K562 (cell line): ENCODE measurements around the gene PPP1CC. TPM values are rescaled to one million over a fixed set of nuclear protein-coding genes. Genes with fewer than 3 reads are reported as not detected.

Source experiments
- FOXK1 ChIP-seq: sonication (generic); formaldehyde crosslinking; IDR thresholded peaks from 2 replicates; pipeline ENCODE4 v1.8.0; 2022; ENCODE audit warnings: missing genetic modification reagents, mild to moderate bottlenecking, borderline replicate concordance
- FOXO4 ChIP-seq: fragments of 450-650 bp; formaldehyde crosslinking; IDR thresholded peaks from 2 replicates; pipeline ENCODE4 v1.4.0; 2020; ENCODE audit warnings: mild to moderate bottlenecking, moderate library complexity
- FOXP4 ChIP-seq: sonication (generic); formaldehyde crosslinking; IDR thresholded peaks from 2 replicates; pipeline ENCODE4 v1.8.0; 2022; ENCODE audit warnings: mild to moderate bottlenecking, missing genetic modification reagents, borderline replicate concordance
- L3MBTL2 ChIP-seq: fragments of 450-650 bp; IDR thresholded peaks from 2 replicates; pipeline ENCODE4 v1.6.1; 2016; ENCODE audit warnings: mild to moderate bottlenecking, moderate library complexity
- MYC ChIP-seq, 2 experiments: fragments of 250-450 bp in 1 of 2; sonication (Bioruptor Pico) in 1 of 2; IDR thresholded peaks; 2 replicates each; pipeline versions ENCODE4 v1.5.1 to v1.6.1; 2012 to 2021; ENCODE audit warnings: low read depth in 2 of 2, borderline replicate concordance in 1 of 2, improper control_type of control experiment in 1 of 2, low read length in 1 of 2, mild to moderate bottlenecking in 1 of 2, moderate library complexity in 1 of 2
- TBP ChIP-seq: optimal IDR thresholded peaks from 2 replicates; pipeline ENCODE3; 2011; ENCODE audit warnings: low read depth, low read length, improper control_type of control experiment
- ZNF175 ChIP-seq: fragments of 200-800 bp; sonication (Bioruptor generic); IDR thresholded peaks from 2 replicates; pipeline ENCODE4 v1.6.1; 2016; ENCODE audit warnings: low read depth, mild to moderate bottlenecking, missing genetic modification characterization, missing compliant biosample characterization
- ZNF408 ChIP-seq: fragments of 250-450 bp; sonication (Bioruptor Pico); IDR thresholded peaks from 2 replicates; pipeline ENCODE4 v1.4.0; 2020; ENCODE audit warnings: low read depth, mild to moderate bottlenecking, moderate library complexity
- ZNF668 ChIP-seq: fragments of 250-450 bp; sonication (Bioruptor Pico); IDR thresholded peaks from 2 replicates; pipeline ENCODE4 v1.8.0; 2022; ENCODE audit warnings: mild to moderate bottlenecking, inconsistent platforms
- polyA plus RNA-seq, 8 experiments: library from polyadenylated mRNA; depleted of rRNA in 4 of 8; stranded (reverse) in 5 of 8; unstranded in 3 of 8; fragments of >200 nt; fragmentation: Nextera tagmentation in 2 of 8; fragmentation: Illumina TruSeq in 1 of 8; extraction: Ambion mirVana in 2 of 8; extraction: Trizol in 1 of 8; gene quantifications; 2 replicates each; pipeline versions ENCODE4 v1.2.1 to v1.2.3, GENCODE V29; 2011 to 2014; ENCODE audit warnings: inconsistent platforms in 1 of 8, missing spikeins in 1 of 8
- total RNA-seq, 7 experiments: library from RNA; depleted of rRNA in 6 of 7; stranded (reverse); fragments of >200 nt in 6 of 7; fragmentation: Illumina TruSeq in 2 of 7; extraction: Trizol in 2 of 7; gene quantifications; 2 replicates each; pipeline versions ENCODE4 v1.2.1 to v1.2.3, GENCODE V29; 2011 to 2021; ENCODE audit warnings: low replicate concordance in 1 of 7

PPP1CC gene
- total and polyA plus RNA-seq, 9 of the 15 experiments (the other 6 are each of a cell fraction or from before 2014, with no cell fraction given), result 67.4 to 286 (median 195) TPM

GRCh38 chr12:110785240-110785639 is 42.5 kb upstream of the PPP1CC start (continued):
- TF ChIP-seq FOXO4 (CRISPR knock-in tag), result no peak
- TF ChIP-seq MYC (IDR thresholded peaks at IDR 0.05; ENCODE audit: low read depth, low read length), result no peak
- no peak for TF ChIP-seq MYC (CRISPR knock-in tag; IDR thresholded peaks at IDR 0.05; ENCODE audit: borderline replicate concordance, low read depth)
- TF ChIP-seq TBP, result peak; percentile 10
- TF ChIP-seq L3MBTL2, result 0 out of 2 replicates have a peak, but pooled peaks have one; percentile 17
- TF ChIP-seq ZNF408 (CRISPR knock-in tag), result no peak
- TF ChIP-seq FOXP4 (CRISPR knock-in tag), result no peak
- TF ChIP-seq FOXK1 (CRISPR knock-in tag), result no peak
- TF ChIP-seq ZNF668 (CRISPR knock-in tag), result no peak
- TF ChIP-seq ZNF175, result no peak
- TF ChIP-seq, all 486 proteins: peak for 7
